HL-60 (cell line): ENCODE data around the gene SERPINE2.

Experiments used
- DNase-seq, 2 experiments: peaks; one replicate each; pipeline ENCODE4 v3.0.0-alpha.2; 2010 to 2020; ENCODE audit warnings: low read depth in 1 of 2, low spot score in 1 of 2
- H3K27ac ChIP-seq: fragments of 250-450 bp; sonication (Bioruptor Pico); replicated peaks from 2 replicates; pipeline ENCODE4 v1.5.1; 2020; ENCODE audit warnings: mild to moderate bottlenecking, moderate library complexity
- H3K27me3 ChIP-seq: fragments of 250-450 bp; sonication (Bioruptor Pico); 2 replicates; pipeline ENCODE4 v1.5.1; 2021; ENCODE audit warnings: mild to moderate bottlenecking, moderate library complexity; ENCODE audit not compliant: insufficient read depth, poor library complexity, severe bottlenecking
- H3K4me3 ChIP-seq: replicated peaks from 2 replicates; pipeline ENCODE4 v1.5.1; 2011; ENCODE audit warnings: mild to moderate bottlenecking, control low read depth, low read length; ENCODE audit not compliant: insufficient read depth
- GABPA ChIP-seq: IDR thresholded peaks from 2 replicates; pipeline ENCODE4 v1.6.1; 2012; ENCODE audit warnings: low read depth
- POLR2AphosphoS5 ChIP-seq: IDR thresholded peaks from 2 replicates; pipeline ENCODE4 v1.6.1; 2012; ENCODE audit warnings: low read depth
- SPI1 ChIP-seq: IDR thresholded peaks from 2 replicates; pipeline ENCODE4 v1.6.1; 2012; ENCODE audit warnings: low read depth, mild to moderate bottlenecking, borderline replicate concordance
- TF ChIP-seq, protein P1 (sequence below): IDR thresholded peaks from one replicate; pipeline ENCODE4 v1.5.1; 2011; ENCODE audit warnings: low read length, control low read depth, inconsistent platforms; ENCODE audit not compliant: insufficient read depth
- TF ChIP-seq, protein P2 (sequence below): IDR thresholded peaks from 2 replicates; pipeline ENCODE4 v1.6.1; 2012; ENCODE audit warnings: low read depth; ENCODE audit not compliant: insufficient replicate concordance

Gene SERPINE2

DNA sequence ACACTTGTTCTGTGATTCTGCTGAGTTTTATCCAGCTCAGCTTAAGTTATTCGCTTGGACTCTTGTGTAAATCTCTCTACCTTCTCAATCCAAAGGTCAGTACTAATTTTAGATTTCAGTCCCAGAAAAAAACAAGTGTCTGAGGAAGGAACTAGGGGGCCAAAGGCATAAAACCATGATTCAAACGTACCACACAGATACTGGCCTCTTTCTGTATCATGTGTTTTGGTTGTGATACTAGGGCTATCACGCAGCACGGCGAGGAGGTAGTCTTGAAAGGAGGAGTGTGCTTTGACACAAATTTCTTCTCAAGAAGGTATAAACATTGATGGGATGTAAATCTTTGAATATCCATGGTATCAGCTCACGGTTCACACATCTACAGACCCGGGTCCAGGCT, 8.3 kb downstream of the SERPINE2 start:
- Histone ChIP-seq H3K27ac (no peak overlapping the region), H3K27me3 (no peaks in the 10 kb centered on the region), H3K4me3 (no peak overlapping the region)
- TF ChIP-seq, protein P1, sequence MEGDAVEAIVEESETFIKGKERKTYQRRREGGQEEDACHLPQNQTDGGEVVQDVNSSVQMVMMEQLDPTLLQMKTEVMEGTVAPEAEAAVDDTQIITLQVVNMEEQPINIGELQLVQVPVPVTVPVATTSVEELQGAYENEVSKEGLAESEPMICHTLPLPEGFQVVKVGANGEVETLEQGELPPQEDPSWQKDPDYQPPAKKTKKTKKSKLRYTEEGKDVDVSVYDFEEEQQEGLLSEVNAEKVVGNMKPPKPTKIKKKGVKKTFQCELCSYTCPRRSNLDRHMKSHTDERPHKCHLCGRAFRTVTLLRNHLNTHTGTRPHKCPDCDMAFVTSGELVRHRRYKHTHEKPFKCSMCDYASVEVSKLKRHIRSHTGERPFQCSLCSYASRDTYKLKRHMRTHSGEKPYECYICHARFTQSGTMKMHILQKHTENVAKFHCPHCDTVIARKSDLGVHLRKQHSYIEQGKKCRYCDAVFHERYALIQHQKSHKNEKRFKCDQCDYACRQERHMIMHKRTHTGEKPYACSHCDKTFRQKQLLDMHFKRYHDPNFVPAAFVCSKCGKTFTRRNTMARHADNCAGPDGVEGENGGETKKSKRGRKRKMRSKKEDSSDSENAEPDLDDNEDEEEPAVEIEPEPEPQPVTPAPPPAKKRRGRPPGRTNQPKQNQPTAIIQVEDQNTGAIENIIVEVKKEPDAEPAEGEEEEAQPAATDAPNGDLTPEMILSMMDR = no peak
- no peak for TF ChIP-seq SPI1
- no peak for TF ChIP-seq GABPA
- no peak for TF ChIP-seq POLR2AphosphoS5
- TF ChIP-seq, protein P2, sequence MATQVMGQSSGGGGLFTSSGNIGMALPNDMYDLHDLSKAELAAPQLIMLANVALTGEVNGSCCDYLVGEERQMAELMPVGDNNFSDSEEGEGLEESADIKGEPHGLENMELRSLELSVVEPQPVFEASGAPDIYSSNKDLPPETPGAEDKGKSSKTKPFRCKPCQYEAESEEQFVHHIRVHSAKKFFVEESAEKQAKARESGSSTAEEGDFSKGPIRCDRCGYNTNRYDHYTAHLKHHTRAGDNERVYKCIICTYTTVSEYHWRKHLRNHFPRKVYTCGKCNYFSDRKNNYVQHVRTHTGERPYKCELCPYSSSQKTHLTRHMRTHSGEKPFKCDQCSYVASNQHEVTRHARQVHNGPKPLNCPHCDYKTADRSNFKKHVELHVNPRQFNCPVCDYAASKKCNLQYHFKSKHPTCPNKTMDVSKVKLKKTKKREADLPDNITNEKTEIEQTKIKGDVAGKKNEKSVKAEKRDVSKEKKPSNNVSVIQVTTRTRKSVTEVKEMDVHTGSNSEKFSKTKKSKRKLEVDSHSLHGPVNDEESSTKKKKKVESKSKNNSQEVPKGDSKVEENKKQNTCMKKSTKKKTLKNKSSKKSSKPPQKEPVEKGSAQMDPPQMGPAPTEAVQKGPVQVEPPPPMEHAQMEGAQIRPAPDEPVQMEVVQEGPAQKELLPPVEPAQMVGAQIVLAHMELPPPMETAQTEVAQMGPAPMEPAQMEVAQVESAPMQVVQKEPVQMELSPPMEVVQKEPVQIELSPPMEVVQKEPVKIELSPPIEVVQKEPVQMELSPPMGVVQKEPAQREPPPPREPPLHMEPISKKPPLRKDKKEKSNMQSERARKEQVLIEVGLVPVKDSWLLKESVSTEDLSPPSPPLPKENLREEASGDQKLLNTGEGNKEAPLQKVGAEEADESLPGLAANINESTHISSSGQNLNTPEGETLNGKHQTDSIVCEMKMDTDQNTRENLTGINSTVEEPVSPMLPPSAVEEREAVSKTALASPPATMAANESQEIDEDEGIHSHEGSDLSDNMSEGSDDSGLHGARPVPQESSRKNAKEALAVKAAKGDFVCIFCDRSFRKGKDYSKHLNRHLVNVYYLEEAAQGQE = no peak
- DNase-seq = no peak

DNA sequence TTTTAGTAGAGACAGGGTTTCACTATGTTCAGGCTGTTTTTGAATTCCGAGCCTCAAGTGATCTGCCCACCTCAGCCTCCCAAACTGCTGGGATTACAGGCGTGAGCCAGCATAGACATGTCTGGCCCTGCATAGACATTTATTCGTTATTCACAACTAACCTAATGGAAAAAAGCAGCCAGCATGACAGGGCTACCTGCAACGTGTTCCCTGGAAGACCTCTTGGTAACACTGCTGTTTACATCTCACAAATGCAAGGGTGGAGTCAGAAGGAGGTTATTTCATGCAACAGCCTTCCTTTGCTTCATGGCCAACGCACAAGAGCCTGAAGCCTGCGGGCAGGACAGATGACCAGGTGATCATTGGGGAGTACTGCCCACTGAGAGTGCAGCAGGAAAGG, 9.2 kb downstream of the SERPINE2 start:
- Histone ChIP-seq H3K4me3 (no peak overlapping the region), H3K27ac (no peak overlapping the region), H3K27me3 (no peaks in the 10 kb centered on the region)
- DNase-seq = no peak
- no peak for TF ChIP-seq POLR2AphosphoS5
- TF ChIP-seq, protein P2 = no peak
- no peak for TF ChIP-seq GABPA
- no peak for TF ChIP-seq SPI1
- TF ChIP-seq, protein P1 = no peak

DNA sequence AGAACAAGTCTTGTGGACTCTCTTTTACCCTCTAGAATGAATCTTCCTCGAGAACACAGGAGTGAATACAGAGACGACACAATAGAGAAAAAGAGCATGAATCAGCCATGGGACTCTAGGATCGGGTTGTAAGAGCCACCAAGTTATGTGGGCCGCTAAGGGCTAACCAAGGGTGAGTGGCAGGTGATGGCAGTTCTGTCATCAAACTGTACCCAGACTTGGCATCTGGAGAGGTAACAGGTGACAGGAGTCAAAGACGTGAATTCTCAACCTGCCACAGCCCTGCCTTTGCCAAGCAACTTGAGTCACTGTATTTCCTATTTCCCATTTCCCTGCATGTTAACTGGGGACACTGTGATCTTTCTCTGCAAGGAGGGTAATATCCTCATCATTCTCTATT, 11.2 kb downstream of the SERPINE2 start:
- H3K27ac ChIP-seq = no peak overlapping the region
- TF ChIP-seq POLR2AphosphoS5 = no peak
- TF ChIP-seq GABPA = no peak
- no peak for TF ChIP-seq SPI1
- TF ChIP-seq, protein P1 = no peak
- TF ChIP-seq, protein P2 = no peak
- no peak overlapping the region for H3K4me3 ChIP-seq
- no peaks in the 10 kb centered on the region for H3K27me3 ChIP-seq
- DNase-seq = no peak
